Measurements from ENCODE around the gene NDUFAF4.

GRCh38 chr6:96872976-96873375 is 24.7 kb downstream of the NDUFAF4 start:
- TF ChIP-seq CTCF (conservative IDR thresholded peaks at IDR 0.05; ENCODE audit: low read depth in 2 of 2) (no peak), ETS1 (IDR thresholded peaks at IDR 0.05) (no peak), EZH2phosphoT487 (IDR thresholded peaks at IDR 0.05; ENCODE audit: unreplicated experiment) (no peak), POLR2AphosphoS5 (IDR thresholded peaks at IDR 0.05; ENCODE audit: low read depth) (no peak), EZH2 (IDR thresholded peaks at IDR 0.05; ENCODE audit: low read depth, unreplicated experiment) (no peak), REST (IDR thresholded peaks at IDR 0.05; ENCODE audit: unreplicated experiment) (no peak), JUNB (IDR thresholded peaks at IDR 0.05; ENCODE audit: unreplicated experiment) (no peak), CREB1 (CRISPR knock-in tag; IDR thresholded peaks at IDR 0.05; ENCODE audit: low read depth) (no peak), ZNF114 (CRISPR knock-in tag; IDR thresholded peaks at IDR 0.05) (no peak), NANOG (IDR thresholded peaks at IDR 0.05; ENCODE audit: borderline replicate concordance) (no peak), ZNF331 (CRISPR knock-in tag; IDR thresholded peaks at IDR 0.05; ENCODE audit: low read depth) (no peak), STAT1 (IDR thresholded peaks at IDR 0.05; ENCODE audit: unreplicated experiment) (no peak), ZNF462 (CRISPR knock-in tag; IDR thresholded peaks at IDR 0.05) (no peak)
